ENCODE results near the gene MMEL1.
A peak's percentile ranks its signal among the peaks of the same experiment; 100 is the strongest.
"Not testable (repeated sequence)": the region's sequence is repeated elsewhere in the genome, so short reads cannot be mapped to it uniquely, and the experiment has no call there.

The MMEL1 gene

DNA sequence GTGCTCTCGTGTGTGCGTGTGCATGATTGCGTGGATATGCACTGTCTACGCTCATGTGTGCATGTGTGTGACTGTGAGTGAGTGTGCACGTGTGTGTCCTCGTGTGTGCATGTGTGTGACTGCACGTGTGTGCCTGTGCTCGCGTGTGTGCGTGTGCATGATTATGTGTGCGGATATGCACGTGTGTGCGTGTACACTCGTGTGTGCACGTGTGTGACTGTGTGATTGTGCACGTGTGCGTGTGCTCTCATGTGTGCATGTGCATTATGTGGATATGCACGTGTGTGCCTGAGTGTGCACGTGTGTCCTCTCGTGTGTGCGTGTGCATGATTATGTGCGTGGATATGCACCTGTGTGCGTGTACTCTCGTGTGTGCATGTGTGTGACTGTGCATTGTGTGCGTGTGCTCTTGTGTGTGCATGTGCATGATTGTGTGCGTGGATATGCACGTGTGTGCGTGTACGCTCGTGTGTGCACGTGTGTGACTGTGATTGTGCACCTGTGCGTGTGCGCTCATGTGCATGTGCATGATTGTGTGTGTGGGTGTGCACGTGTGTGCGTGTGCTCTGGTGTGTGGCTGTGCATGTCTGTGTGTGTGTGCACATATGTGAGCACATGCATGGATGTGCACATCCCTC, 2.2 kb downstream of the MMEL1 start:
- H3K36me3 Mint-ChIP-seq (ENCODE audit: low read depth): no peaks in the 10 kb centered on the region
- TF ChIP-seq, protein P1, sequence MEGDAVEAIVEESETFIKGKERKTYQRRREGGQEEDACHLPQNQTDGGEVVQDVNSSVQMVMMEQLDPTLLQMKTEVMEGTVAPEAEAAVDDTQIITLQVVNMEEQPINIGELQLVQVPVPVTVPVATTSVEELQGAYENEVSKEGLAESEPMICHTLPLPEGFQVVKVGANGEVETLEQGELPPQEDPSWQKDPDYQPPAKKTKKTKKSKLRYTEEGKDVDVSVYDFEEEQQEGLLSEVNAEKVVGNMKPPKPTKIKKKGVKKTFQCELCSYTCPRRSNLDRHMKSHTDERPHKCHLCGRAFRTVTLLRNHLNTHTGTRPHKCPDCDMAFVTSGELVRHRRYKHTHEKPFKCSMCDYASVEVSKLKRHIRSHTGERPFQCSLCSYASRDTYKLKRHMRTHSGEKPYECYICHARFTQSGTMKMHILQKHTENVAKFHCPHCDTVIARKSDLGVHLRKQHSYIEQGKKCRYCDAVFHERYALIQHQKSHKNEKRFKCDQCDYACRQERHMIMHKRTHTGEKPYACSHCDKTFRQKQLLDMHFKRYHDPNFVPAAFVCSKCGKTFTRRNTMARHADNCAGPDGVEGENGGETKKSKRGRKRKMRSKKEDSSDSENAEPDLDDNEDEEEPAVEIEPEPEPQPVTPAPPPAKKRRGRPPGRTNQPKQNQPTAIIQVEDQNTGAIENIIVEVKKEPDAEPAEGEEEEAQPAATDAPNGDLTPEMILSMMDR (IDR thresholded peaks at IDR 0.05): no peak
- peaks cover 14% of the 10 kb centered on the region for H3K9me3 Mint-ChIP-seq
- peaks cover 73% of the 10 kb centered on the region for H3K27me3 Mint-ChIP-seq (ENCODE audit: low read depth, poor library complexity)
- H3K4me1 Mint-ChIP-seq: peaks cover 10% of the 10 kb centered on the region
- no peak overlapping the region for H3K27ac Mint-ChIP-seq
- no peak for DNase-seq
- H3K4me3 Mint-ChIP-seq: peak overlapping the region; percentile 42

GRCh38 chr1:2629627-2630497, 3.0 kb downstream of the MMEL1 start:
- H3K9me3 Mint-ChIP-seq: peaks cover 14% of the 10 kb centered on the region
- no peak overlapping the region for H3K27ac Mint-ChIP-seq
- H3K36me3 Mint-ChIP-seq (ENCODE audit: low read depth): no peaks in the 10 kb centered on the region
- TF ChIP-seq, protein P1 (IDR thresholded peaks at IDR 0.05): no peak
- peaks cover 79% of the 10 kb centered on the region for H3K27me3 Mint-ChIP-seq (ENCODE audit: low read depth, poor library complexity)
- H3K4me3 Mint-ChIP-seq: peak overlapping the region; percentile 42
- no peak for DNase-seq
- H3K4me1 Mint-ChIP-seq: peaks cover 10% of the 10 kb centered on the region

GRCh38 chr1:2628933-2629626, 3.7 kb downstream of the MMEL1 start:
- peaks cover 82% of the 10 kb centered on the region for H3K27me3 Mint-ChIP-seq (ENCODE audit: low read depth, poor library complexity)
- H3K27ac Mint-ChIP-seq: no peak overlapping the region
- DNase-seq: peak; percentile 44
- TF ChIP-seq, protein P1 (IDR thresholded peaks at IDR 0.05): no peak
- peaks cover 14% of the 10 kb centered on the region for H3K9me3 Mint-ChIP-seq
- H3K36me3 Mint-ChIP-seq (ENCODE audit: low read depth): no peaks in the 10 kb centered on the region
- peaks cover 10% of the 10 kb centered on the region for H3K4me1 Mint-ChIP-seq
- H3K4me3 Mint-ChIP-seq: no peak overlapping the region

DNA sequence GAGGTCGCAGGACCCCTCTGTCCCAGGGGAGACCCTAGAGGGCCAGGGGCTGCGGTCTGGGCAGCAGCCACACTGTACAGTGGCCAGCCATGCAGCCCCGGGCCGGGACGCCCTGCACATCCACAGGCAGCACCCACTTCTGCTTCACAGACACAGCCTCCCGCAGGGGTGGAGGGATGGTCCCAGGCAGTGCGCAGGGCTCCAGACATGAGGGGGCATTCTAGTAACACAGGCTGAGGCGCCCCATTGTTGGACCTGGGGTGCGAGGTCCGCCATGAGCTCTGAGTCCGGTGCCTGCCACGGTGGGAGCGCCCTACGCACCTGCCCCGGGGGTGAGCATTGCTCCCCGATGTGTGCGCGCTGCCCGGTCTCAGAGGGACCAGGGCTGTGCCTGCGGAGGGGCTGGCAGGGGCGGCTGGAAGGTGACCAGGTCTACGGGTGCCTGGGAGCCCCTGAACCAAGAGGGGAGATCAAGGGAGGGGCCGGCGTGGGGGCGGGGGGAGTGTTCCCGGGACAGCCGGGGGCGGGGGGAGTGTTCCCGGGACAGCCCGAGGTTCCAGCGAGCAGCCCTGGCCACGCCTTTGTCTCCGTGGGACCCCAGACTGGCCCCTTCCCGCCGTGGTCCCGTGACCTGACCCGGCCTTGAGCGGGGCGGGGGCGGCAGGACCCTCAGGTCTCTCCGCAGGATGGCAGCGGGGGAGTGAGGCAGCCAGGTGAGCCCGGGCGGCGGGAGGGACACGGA, 4.5 kb downstream of the MMEL1 start:
- Mint-ChIP-seq H3K36me3 (ENCODE audit: low read depth) (no peaks in the 10 kb centered on the region), H3K4me3 (no peak overlapping the region), H3K27me3 (ENCODE audit: low read depth, poor library complexity) (peaks cover 87% of the 10 kb centered on the region), H3K27ac (no peak overlapping the region), H3K4me1 (peaks cover 9% of the 10 kb centered on the region), H3K9me3 (peaks cover 14% of the 10 kb centered on the region)
- TF ChIP-seq, protein P1 (IDR thresholded peaks at IDR 0.05): no peak
- peak; percentile 44 for DNase-seq

- no peak overlapping the region for H3K27ac Mint-ChIP-seq
- peaks cover 14% of the 10 kb centered on the region for H3K9me3 Mint-ChIP-seq
- H3K4me1 Mint-ChIP-seq: peaks cover 6% of the 10 kb centered on the region
- peaks cover 92% of the 10 kb centered on the region for H3K27me3 Mint-ChIP-seq (ENCODE audit: low read depth, poor library complexity)
- no peak for DNase-seq
- TF ChIP-seq, protein P1 (IDR thresholded peaks at IDR 0.05): no peak
- H3K4me3 Mint-ChIP-seq: no peak overlapping the region
- no peaks in the 10 kb centered on the region for H3K36me3 Mint-ChIP-seq (ENCODE audit: low read depth)
Observed at GRCh38 chr1:2627746-2628145, 5.1 kb downstream of the MMEL1 start.

- not testable (repeated sequence) for H3K4me1 Mint-ChIP-seq; H3K36me3 Mint-ChIP-seq (ENCODE audit: low read depth); DNase-seq; H3K4me3 Mint-ChIP-seq; H3K27ac Mint-ChIP-seq
- H3K27me3 Mint-ChIP-seq (ENCODE audit: low read depth, poor library complexity): peaks cover 91% of the 10 kb centered on the region
- H3K9me3 Mint-ChIP-seq: peaks cover 27% of the 10 kb centered on the region
Observed at GRCh38 chr1:2625748-2626147, 7.1 kb downstream of the MMEL1 start.

Data from nephron progenitor cell (in vitro differentiated cells).